ENCODE measurements around the gene NCOA3. TPM values are rescaled to one million over a fixed set of nuclear protein-coding genes. Genes with fewer than 3 reads are reported as not detected.
A peak's percentile ranks its signal among the peaks of the same experiment; 100 is the strongest.
"Not testable (repeated sequence)": the region's sequence is repeated elsewhere in the genome, so short reads cannot be mapped to it uniquely, and the experiment has no call there.

The NCOA3 gene
- total RNA-seq, 1 donor from 2014 or later, result 37.3 TPM

DNA sequence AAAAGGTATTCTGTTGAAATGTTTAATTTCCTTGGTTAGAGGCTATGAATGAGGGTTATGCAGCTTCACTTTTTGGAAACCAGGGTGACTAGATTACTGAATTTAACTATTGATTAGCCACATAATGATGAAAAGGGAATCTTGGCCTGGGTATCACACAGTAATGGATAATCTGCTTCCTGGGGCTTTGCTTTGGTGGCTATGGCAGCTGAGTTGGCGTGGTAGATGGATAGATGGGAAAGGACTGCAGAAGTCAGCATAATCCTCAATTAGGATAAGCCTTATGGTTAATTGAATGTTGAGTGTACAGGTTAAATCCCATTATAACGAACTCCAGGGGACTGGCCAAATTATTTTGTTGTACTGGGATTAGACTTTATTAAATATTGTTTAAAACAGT is 5.2 kb downstream of the NCOA3 start:
- no peak for DNase-seq (ENCODE audit: extremely low spot score, unreplicated experiment)
- TF ChIP-seq, protein P1, sequence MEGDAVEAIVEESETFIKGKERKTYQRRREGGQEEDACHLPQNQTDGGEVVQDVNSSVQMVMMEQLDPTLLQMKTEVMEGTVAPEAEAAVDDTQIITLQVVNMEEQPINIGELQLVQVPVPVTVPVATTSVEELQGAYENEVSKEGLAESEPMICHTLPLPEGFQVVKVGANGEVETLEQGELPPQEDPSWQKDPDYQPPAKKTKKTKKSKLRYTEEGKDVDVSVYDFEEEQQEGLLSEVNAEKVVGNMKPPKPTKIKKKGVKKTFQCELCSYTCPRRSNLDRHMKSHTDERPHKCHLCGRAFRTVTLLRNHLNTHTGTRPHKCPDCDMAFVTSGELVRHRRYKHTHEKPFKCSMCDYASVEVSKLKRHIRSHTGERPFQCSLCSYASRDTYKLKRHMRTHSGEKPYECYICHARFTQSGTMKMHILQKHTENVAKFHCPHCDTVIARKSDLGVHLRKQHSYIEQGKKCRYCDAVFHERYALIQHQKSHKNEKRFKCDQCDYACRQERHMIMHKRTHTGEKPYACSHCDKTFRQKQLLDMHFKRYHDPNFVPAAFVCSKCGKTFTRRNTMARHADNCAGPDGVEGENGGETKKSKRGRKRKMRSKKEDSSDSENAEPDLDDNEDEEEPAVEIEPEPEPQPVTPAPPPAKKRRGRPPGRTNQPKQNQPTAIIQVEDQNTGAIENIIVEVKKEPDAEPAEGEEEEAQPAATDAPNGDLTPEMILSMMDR (conservative IDR thresholded peaks at IDR 0.05), result no peak
- H3K36me3 Mint-ChIP-seq, result peaks cover 7% of the 10 kb centered on the region
- no peak overlapping the region for H3K4me3 Mint-ChIP-seq
- no peaks in the 10 kb centered on the region for H3K9me3 Mint-ChIP-seq
- H3K27me3 Mint-ChIP-seq, result no peaks in the 10 kb centered on the region
- peaks cover 27% of the 10 kb centered on the region for H3K4me1 Mint-ChIP-seq (ENCODE audit: unreplicated experiment)
- H3K27ac Mint-ChIP-seq, result no peak overlapping the region

DNA sequence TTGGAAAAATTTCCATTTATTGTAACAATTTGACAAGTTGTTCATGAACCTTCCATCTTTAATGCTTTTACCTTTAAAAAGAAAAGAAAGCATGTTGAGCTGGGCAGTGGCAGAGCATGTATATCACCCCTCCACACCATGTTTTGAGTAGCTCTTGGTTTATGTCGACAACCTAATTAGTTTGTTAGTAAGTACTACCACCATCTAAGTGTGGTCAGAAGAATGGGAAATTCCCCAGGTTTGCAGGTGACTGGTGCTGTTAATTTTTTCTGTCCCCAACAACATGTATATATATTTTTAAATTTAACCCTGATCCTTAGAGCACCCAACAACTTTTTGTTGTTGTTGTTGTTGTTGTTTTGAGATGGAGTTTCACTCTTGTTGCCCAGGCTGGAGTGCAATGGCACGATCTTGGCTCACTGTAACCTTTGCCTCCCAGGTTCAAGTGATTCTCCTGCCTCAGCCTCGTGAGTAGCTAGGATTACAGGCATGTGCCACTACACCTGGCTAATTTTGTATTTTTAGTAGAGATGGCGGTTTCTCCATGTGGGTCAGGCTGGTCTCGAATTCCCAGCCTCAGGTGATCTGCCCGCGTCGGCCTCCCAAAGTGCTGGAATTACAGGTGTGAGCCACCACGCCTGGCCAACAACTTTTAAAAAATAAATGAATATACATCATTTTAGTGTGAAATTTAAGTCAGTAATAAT is 5.7 kb downstream of the NCOA3 start:
- H3K4me1 Mint-ChIP-seq (ENCODE audit: unreplicated experiment), result peaks cover 27% of the 10 kb centered on the region
- not testable (repeated sequence) for H3K9me3 Mint-ChIP-seq; H3K36me3 Mint-ChIP-seq; H3K27ac Mint-ChIP-seq; DNase-seq (ENCODE audit: extremely low spot score, unreplicated experiment); H3K4me3 Mint-ChIP-seq; H3K27me3 Mint-ChIP-seq

DNA sequence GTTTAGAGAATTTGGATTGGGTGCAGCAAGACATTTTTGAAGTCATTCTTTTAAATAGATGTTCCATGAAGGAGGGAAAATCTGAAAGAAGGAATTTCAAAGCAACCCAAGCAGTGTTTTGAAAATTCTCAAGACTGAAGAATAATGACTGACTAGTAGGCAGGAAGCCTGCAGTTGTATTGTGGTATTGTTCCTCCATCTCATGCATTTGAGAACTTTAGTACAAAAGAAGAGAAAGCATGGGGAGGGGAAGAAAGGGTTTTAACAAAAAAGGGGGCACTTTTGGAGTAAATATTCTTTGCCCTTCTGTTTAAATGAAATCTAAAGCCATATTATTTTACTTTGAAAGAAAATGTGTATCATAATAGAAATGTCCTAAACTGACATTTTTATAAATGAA is 6.6 kb downstream of the NCOA3 start:
- Mint-ChIP-seq H3K27ac (no peak overlapping the region), H3K4me1 (ENCODE audit: unreplicated experiment) (peaks cover 27% of the 10 kb centered on the region), H3K4me3 (no peak overlapping the region), H3K36me3 (peaks cover 7% of the 10 kb centered on the region), H3K27me3 (no peaks in the 10 kb centered on the region), H3K9me3 (no peaks in the 10 kb centered on the region)
- DNase-seq (ENCODE audit: extremely low spot score, unreplicated experiment), result no peak
- TF ChIP-seq, protein P1 (conservative IDR thresholded peaks at IDR 0.05), result peak; percentile 43

DNA sequence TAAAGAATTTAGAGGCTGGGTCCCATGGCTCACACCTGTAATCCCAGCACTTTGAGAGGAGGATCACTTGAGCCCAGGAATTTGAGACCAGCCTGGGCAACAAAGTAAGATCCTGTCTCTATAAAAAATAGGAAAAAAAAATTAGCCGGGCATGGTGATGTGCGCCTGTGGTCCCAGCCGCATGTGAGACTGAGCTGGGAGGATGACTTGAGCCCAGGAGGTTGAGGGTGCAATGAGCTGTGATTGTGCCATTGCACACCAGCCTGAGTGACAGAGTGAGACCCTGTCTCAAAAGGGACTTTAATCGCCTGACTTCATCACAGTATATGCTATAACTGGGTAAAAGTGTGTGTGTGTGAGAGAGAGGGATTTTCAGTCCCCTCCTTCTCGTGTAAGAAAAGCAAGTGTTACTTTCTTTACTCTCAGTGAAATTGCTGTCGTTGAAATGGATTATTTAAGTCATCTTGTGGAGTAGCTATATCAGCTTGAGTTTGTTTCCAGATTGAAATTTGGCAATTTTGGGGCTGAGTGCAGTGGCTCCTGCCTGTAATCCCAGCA is 7.5 kb downstream of the NCOA3 start:
- H3K4me3 Mint-ChIP-seq, result no peak overlapping the region
- H3K9me3 Mint-ChIP-seq, result no peaks in the 10 kb centered on the region
- peaks cover 21% of the 10 kb centered on the region for H3K4me1 Mint-ChIP-seq (ENCODE audit: unreplicated experiment)
- no peak for DNase-seq (ENCODE audit: extremely low spot score, unreplicated experiment)
- no peak overlapping the region for H3K27ac Mint-ChIP-seq
- H3K36me3 Mint-ChIP-seq, result peaks cover 7% of the 10 kb centered on the region
- TF ChIP-seq, protein P1 (conservative IDR thresholded peaks at IDR 0.05), result no peak
- no peaks in the 10 kb centered on the region for H3K27me3 Mint-ChIP-seq

DNA sequence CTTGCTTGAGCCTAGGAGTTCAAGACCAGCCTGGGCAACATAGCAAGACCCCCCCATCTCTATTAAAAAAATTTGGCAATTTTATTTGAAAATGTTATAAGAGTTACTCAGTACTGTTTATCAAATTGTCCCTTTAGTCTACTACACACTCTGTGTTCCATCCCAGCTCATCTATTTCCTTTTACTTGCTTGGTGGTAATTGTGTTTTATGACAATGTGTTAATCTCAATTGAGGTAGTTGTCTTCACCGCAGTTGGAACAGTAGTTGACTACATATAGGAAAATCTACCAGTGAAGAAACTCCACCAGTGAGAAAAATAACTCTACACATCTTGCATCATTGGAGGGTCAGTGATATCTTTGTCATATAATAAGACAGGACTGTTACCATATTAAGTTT is 8.0 kb downstream of the NCOA3 start:
- TF ChIP-seq, protein P1 (conservative IDR thresholded peaks at IDR 0.05), result no peak
- Mint-ChIP-seq H3K27ac (no peak overlapping the region), H3K9me3 (no peaks in the 10 kb centered on the region), H3K4me3 (no peak overlapping the region), H3K27me3 (no peaks in the 10 kb centered on the region), H3K36me3 (peaks cover 7% of the 10 kb centered on the region), H3K4me1 (ENCODE audit: unreplicated experiment) (peaks cover 21% of the 10 kb centered on the region)
- no peak for DNase-seq (ENCODE audit: extremely low spot score, unreplicated experiment)

DNA sequence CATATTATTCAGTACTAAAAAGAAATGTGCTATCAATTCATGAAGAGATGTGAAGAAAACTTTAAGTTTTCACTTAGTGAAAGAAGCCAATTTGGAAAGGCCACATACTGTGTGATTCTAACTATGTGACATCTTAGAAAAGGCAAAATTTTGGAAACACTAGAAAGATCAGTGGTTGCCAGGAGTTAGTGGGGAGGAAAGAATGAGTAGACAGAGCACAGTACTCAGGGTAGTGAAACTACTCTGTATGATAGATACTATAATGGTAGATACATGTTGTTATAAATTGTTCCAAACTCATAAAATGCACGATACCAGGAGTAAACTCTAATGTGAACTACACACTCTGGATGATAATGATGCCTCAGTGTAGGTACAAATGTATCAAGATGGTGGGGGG is 14.2 kb downstream of the NCOA3 start:
- Mint-ChIP-seq H3K4me3 (no peak overlapping the region), H3K27ac (peak overlapping the region; percentile 1), H3K27me3 (no peaks in the 10 kb centered on the region), H3K9me3 (peaks cover 7% of the 10 kb centered on the region), H3K36me3 (peaks cover 9% of the 10 kb centered on the region), H3K4me1 (ENCODE audit: unreplicated experiment) (no peaks in the 10 kb centered on the region)
- TF ChIP-seq, protein P1 (conservative IDR thresholded peaks at IDR 0.05), result no peak
- DNase-seq (ENCODE audit: extremely low spot score, unreplicated experiment), result no peak

All from type B pancreatic cell (in vitro differentiated cells).